Measurements from ENCODE around the gene REPS2.

GRCh38 chrX:17062065-17062464 lies 115.6 kb downstream of the REPS2 start:
- TF ChIP-seq CTCF (IDR thresholded peaks at IDR 0.05; ENCODE audit: low read length): no peak
- no peak for TF ChIP-seq EZH2phosphoT487 (IDR thresholded peaks at IDR 0.05; ENCODE audit: low read length)
